Stimulated activated CD4-positive, alpha-beta T cell treated with anti-CD3 and anti-CD28 coated beads, Interleukin-12 subunit alpha, Interleukin-12 subunit beta, amount 100 ng/mL, for 24 hours (primary cell): Measurements from ENCODE around the gene CRELD2.

Source experiments
- DNase-seq, 2 experiments: peaks; one replicate each; pipeline ENCODE4 v3.0.0-alpha.2; 2020; ENCODE audit warnings: low read depth in 2 of 2

Gene CRELD2

DNA sequence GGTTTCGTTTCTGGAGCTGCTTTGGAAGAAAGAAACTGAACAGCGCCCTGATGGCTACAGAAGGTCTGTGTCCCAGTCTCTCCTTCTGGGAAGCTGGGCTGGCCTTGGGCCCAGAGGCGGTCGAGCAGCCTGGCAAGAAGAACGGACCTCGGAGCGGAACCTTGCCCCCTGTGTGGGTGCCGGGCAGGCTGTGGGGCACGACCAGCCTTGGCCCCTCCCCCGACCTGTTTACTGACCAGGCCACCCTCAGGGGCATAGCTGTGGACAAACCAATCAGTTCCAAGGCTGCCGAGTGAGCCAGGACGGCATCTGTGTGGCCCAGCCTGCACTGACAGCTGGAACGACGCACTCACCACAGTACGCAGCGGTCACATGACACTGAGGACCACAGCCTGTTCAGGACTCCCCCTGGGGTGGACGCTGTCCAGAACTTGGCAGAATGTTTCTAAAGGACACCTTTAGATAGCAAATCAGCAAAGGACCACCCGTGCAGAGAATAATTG lies 49.3 kb downstream of the CRELD2 start:
- DNase-seq = no peak

DNA sequence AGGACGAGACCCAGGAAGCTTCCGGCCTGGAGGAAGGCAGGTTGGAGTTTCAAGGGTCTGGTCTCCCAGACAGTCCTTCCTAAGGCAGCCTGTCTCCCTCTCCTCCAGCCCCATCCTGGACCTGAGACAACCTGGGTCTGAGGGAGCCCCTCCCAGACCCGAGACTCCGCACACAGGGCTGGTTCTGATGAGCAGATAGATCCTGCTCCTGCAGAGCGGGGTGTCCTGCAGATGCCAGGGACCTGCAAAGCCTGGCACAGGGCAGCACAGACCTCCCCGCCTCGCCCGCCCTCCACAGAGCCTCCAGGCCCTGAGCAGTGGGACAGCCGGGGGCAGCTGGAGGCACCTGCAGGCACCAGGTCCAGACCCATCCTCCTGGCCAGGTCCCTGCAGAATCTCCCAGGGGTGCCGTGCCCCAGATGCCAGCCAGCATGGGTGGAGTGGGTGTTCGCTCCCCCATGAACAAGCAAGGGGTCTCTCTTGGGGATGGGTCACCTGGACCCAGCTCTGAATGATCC lies 49.9 kb downstream of the CRELD2 start:
- DNase-seq = no peak

DNA sequence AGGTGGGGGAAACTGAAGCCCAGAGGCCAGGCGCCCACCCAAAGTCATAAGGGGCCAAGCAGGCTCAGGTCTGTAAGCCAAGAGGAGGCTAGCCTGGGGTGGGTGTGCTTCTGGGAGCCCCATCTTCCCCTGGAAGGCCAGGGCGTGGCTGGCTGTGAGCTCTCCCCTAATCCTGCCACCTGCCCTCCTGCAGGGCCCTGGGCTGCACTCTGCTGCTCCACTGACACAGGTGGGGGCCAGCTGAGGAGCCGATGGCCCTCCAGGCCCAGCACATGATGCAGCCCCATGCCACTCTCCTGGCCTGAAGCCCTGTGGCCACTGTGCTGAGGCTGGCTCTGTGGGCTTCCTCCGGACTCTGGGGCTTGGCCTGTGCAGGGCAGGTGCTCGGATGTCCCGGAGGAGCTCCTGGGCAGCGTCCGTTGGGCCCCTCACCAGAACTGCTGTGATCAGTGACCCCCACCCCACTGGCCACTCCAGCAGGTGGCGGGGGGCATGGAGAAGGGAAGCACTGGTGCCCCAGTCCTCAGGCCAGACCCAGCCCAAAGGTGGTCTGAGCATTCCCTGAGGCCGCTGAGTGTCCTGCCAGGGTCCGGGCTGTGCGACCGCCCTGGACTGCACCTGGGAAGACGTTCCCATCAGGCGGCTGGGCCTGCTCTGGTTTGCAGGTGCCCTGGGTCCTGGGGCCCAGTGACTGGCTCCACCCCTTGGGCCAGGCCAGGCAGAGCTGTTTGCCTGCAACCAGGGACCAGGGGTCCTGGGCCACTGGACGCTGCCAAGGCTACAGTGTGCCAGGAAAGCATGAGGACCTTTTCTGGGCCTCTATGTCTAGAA lies 50.6 kb downstream of the CRELD2 start:
- no peak for DNase-seq

DNA sequence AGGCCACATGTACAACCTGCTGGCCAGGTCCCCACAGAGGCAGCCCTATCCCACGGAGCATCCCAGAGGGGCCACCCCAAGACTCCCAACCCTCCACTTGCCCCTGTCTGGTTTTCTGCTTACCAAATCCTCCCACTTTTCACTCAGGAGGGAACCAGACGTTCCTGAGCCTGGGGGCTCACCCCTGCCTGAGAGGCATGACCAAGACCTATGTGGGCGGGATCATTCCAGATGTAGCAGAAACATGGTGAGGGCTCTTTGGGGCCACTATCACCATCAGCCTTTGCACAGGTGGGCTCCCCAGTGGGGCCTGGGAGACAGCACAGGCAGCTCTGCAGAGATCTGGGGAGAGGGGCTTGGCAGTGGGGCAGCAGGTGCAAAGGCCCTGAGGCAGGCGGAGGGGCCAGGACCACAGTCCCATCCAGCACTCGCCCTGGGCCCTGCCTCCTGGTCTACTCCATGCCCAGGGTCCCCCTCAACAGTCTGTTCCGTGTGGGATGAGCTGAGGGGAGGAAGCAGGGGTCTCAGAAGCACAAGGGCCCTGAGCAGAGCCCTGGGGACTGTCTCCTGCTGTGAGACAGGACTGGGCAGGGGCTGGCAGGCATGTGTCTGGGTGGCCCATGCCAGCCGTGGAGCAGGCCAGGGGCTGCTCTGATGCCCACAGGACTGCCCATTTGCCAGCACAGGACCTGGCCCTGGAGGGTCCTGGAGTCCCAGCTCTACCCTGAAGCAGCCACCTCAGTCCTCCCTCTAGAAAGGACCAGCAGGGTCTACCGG lies 51.5 kb downstream of the CRELD2 start:
- no peak for DNase-seq

DNA sequence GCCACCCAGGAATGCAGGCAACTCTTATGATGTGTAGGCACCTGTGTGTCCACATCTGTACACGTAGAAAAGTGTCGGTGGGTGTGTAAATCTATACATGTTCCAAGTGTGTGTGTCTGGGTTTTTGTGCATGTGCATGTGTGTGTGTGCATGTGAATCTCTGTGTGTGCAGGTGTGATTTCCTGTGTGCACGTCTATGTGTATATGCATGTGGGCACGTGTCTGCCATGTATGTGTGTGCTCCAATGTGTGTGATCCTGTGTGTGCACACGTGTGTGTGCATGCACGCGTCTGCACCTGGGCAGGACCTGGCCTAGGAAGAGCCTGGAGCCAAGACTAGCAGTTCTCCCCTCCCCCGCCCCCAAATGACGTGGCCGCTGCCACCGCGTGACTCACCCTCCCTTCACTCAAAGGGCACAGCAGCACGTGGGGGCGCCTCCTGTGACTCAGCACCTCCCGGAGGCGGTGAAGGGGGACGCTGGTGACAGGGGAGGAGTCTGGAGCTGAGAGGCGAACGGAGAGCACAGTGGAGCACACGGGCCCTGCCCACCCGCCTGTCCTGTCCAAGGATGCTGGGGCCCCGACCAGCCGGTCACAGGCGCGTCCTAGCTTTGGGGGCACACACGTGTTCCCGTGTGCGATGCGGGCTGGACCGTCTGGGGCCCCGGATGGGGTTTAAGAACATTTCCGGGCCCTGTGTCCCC lies 52.2 kb downstream of the CRELD2 start:
- DNase-seq = peak; percentile 91 to 95

DNA sequence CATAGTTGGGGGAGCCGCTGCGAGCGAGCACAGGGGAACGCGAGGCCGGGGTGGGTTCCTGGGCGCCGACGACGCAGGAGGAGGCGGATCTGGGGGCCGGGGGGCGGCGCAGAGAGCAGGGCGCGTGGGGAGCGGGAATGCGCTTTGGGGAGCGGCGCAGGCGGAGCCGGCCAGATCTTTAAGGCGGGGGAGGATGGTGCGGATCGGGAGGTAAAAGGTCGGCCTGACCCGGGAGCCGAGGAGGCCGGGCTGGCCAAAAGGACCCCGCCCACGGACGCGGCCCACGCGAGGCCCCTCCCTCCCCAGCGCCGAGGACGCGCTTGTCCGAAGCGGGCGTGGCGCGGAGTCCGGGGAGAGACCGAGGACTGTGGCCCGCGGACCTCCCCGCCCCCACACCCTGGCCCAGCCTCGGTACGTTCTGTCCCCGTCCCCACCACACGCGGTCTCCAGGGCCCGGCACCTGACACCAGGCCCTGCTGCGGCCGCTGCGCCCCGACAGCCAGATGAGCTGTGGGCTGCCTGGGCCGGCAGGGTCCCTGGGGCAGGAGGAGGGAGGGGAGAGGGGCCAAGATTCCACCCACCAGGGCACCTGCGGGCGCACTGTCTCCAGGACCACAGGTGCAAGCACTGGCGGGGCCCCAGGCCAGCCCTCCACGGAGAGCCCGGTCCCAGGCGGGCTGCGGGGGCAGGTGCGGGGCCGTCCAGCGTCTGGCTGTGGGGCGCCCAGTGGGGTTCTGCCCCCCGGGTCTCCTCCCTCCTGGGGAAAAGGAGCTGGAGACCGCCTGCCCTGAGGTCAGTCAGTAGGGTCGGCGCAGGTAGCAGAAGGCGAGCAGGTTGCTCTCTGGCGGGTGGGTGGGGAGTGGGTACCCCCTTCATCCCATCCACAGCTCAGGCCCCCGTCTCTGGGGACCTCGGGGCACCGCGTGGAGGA lies 53.1 kb downstream of the CRELD2 start:
- DNase-seq = peak; percentile 59 to 77

DNA sequence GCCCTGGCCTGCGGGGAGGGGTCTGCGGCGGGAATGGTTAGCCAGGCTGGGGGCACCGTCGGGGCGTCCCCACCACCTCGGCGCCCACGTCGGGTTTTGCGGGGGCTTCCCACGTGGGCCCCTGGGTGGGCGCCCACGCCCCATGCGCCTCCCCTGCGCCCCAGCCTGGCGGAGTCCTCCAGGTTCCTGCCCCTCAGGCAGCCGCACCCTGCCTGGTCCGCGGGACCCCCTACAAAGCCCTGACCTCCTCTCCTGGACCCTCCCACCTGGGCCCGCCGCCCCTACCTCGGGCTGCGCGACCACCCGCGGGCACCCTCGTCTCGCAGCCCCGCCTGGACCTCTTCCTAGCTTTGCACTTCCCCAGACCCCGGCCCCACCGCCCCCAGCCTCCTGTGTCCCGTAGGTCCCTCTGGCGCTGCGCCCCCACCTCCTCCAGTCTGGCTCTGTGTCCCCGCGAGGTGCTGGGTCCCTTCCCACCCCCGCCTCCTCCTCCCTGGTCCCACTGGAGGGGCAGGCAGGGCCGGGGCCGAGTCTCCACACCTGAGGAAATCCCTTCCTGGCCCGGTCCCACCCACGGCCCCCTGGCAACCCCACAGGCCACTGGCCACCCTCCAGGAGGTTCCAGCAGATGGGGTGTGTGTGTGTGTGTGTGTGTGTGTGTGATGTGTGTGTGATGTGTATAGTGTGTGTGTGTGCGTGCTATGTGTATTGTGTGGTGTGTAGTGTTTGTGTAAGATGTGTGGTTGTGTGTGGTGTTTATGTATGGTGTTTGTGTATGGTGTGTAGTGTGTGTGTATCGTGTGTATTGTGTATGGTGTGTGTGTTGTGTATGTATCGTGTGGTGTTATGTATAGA lies 54.0 kb downstream of the CRELD2 start:
- DNase-seq = peak in 1 of 2 experiments; percentile 25

DNA sequence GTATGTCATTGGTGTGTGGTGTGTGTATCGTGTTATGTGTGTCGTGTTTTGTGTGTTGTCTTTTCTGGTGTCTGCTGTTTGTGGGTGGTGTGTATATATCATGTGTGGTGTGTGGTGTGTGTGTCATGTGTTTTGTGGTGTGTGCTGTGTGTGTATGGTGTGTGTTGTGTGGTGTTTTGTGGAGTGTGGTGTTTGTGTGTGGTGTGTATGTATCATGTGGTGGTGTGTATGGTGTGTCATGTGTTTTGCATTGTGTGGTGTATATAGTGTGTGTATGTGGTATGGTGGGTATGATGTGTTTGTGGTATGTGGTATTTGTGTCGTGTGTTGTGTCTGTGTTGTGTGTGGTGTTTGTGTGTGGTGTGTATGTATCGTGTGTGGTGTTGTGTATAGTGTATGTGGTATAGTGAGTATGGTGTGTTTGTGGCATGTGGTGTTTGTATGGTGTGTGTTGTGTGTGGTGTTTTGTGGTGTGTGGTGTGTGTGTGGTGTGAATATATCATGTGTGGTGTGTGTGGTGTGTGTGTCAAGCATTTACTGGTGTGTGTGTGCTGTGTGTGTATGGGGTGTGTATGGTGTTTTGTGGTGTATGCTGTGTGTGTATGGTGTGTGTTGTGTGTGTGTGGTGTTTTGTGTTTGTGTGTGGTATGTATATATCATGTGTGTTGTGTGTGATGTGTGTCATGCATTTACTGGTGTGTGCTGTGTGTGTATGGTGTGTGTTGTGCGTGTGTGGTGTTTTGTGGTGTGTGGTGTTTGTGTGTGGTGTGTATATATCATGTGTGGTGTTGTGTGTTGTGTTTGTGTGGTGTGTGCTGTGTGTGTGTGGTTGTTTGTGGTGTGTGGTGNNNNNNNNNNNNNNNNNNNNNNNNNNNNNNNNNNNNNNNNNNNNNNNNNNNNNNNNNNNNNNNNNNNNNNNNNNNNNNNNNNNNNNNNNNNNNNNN lies 54.9 kb downstream of the CRELD2 start:
- no peak for DNase-seq

DNA sequence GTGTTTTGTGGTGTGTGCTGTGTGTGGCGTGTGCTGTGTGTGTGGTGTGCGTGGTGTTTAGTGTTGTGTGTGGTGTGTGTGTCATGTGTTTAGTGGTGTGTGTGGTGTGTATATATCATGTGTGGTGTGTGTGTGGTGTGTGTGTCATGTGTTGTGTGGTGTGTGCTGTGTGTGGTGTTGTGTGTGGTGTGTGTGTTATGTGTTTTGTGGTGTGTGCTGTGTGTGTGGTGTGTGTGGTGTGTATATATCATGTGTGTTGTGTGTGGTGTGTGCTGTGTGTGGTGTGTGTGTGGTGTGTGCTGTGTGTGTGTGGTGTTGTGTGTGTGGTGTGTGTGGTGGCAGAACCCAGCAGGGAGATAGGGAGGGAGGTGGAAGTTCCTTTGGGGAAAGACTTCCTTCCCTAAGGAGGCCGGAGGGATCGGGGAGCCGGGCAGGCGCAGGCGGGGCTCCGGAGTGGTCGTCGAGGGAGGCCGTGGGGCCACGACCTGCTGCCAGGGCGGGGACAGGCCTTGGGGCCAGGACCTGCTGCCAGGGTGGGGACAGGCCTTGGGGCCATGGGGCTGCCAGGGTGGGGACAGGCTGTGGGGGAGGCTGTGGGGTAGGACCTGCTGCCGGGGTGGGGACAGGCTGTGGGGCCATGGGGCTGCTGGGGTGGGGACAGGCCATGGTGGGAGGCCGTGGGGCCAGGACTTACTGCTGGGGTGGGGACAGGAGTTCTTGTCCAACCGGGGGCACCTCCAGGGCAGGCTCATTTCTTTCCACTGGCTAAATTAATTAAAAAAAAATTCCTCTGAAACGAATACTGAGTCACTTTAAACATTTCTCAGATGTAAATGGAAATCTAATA lies 57.3 kb downstream of the CRELD2 start:
- DNase-seq = peak in 1 of 2 experiments; percentile 56

DNA sequence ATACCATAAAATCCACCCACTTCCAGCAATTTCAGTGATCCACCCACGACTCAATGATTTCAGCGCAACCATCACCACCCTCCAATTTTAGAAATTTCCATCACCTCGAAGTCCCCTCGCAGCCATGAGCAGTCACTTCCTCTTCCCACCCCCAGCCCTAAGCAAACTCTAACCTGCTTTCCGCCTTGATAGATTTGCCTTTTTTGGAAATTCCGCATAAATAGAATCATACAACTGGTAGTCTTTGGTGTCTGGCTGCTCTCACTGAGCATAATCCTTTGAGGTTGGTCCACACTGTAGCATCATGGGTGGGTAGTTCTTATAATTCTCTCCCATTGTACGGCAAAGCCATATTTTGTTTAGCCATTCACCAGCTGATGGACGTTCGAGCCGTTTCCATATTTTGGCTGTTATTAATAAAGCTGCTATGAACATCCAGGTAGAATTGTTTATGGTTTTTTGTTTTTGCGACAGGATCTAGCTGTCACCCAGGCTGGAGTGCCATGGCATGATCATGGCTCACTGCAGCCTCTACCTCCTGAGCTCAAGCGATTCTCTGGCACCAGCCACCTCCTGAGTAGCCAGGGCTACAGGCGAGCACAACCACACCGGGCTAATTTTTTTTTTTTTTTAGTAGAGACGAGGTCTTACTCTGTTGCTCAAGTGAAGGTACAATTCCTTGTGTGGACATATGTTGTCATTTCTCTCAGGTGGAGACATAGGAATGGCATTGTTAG lies 58.2 kb downstream of the CRELD2 start:
- peak in 1 of 2 experiments; percentile 59 for DNase-seq
